ENCODE results near the gene KLHDC3. TPM values are rescaled to one million over a fixed set of nuclear protein-coding genes. Genes with fewer than 3 reads are reported as not detected.

The KLHDC3 gene
- total and polyA plus RNA-seq, 10 of the 15 experiments (the other 5 are each of a cell fraction or from before 2014, with no cell fraction given) = 2.4 to 102 (median 55.4) TPM

DNA sequence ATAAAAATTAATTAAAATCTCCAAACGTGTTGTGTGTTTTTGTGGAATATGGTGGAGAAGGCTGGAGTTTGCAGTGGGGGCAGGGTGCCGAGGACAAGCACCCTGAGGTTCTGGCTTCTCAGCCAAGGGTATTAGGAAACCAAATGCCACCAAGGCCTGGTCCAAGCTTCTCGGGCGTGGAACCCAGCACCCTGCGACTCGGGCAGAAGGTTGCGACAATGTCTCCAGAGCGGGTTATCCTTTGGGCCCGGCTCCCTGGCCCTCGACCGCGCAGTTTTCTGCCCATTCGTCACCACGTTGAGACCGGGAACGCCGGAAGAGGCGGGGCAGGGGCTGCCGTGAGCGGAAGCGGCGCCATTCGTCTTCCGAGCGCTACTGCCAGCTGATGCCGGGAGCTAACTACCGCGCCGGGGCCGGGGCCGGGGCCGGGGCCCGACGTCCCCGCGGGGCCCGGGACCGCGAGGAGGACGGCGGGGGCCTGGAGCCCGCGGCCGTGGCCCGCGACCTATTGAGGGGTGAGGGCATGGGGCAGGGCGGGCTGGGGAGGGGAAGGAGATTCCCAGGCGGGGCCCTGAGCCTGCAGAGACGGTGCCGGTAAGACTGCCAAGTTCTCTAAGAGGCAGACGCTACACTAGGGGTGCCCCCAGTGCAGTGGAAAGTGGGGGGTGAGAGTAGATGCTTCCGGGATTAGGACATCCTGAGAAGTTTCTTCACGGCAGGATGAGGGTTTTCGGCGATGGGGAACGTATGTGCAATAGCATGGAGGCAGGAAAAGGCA is 7.4 kb downstream of the KLHDC3 start, which contains the start of gene RRP36 (continued):
- TF ChIP-seq BHLHE40 (IDR thresholded peaks at IDR 0.05; ENCODE audit: borderline replicate concordance in 1 of 2, low read depth in 2 of 2, low read length in 1 of 2) = peak in 1 of 2 experiments; percentile 28; a peak in 1 of 4 replicates
- no peak for TF ChIP-seq BCLAF1 (IDR thresholded peaks at IDR 0.05)
- TF ChIP-seq PBX3 (IDR thresholded peaks at IDR 0.05; ENCODE audit: insufficient replicate concordance, low read depth, low read length) = peak; percentile 35
- TF ChIP-seq SMC3 (IDR thresholded peaks at IDR 0.05; ENCODE audit: borderline replicate concordance, low read length) = no peak; the same call in 1 of the 2 replicates
- TF ChIP-seq ESRRA (IDR thresholded peaks at IDR 0.05; ENCODE audit: low read length) = 0 out of 2 replicates have a peak, but pooled peaks have one; percentile 27
- peak; percentile 23; the same call in 1 of the 2 replicates for TF ChIP-seq NR2C1 (IDR thresholded peaks at IDR 0.05)
- peak; percentile 86; the same call in 1 of the 2 replicates for TF ChIP-seq POLR2AphosphoS2 (IDR thresholded peaks at IDR 0.05; ENCODE audit: low read depth, low read length)
- TF ChIP-seq HCFC1 (IDR thresholded peaks at IDR 0.05; ENCODE audit: low read length) = no peak; the same call in none of the 2 replicates
- TF ChIP-seq PAX8 (IDR thresholded peaks at IDR 0.05) = no peak
- peak; percentile 94 for TF ChIP-seq YY1 (IDR thresholded peaks at IDR 0.05; ENCODE audit: low read depth, low read length)
- no peak for TF ChIP-seq SREBF2 (IDR thresholded peaks at IDR 0.05; ENCODE audit: low read length)
- peak; percentile 56 for TF ChIP-seq BCL3 (IDR thresholded peaks at IDR 0.05; ENCODE audit: borderline replicate concordance, insufficient read depth, low read depth, low read length, poor library complexity, severe bottlenecking)
- TF ChIP-seq ZNF207 (IDR thresholded peaks at IDR 0.05; ENCODE audit: borderline replicate concordance) = 0 out of 2 replicates have a peak, but pooled peaks have one; percentile 23
- no peak for TF ChIP-seq SPI1 (IDR thresholded peaks at IDR 0.05; ENCODE audit: borderline replicate concordance, insufficient read depth, low read depth, low read length)
- no peak for TF ChIP-seq NFYA (IDR thresholded peaks at IDR 0.05; ENCODE audit: borderline replicate concordance, low read depth, low read length)
- TF ChIP-seq ZNF687 (IDR thresholded peaks at IDR 0.05) = peak; percentile 81
- TF ChIP-seq, protein P1, sequence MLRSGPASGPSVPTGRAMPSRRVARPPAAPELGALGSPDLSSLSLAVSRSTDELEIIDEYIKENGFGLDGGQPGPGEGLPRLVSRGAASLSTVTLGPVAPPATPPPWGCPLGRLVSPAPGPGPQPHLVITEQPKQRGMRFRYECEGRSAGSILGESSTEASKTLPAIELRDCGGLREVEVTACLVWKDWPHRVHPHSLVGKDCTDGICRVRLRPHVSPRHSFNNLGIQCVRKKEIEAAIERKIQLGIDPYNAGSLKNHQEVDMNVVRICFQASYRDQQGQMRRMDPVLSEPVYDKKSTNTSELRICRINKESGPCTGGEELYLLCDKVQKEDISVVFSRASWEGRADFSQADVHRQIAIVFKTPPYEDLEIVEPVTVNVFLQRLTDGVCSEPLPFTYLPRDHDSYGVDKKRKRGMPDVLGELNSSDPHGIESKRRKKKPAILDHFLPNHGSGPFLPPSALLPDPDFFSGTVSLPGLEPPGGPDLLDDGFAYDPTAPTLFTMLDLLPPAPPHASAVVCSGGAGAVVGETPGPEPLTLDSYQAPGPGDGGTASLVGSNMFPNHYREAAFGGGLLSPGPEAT (IDR thresholded peaks at IDR 0.05; ENCODE audit: low read depth) = no peak

Measured in GM12878 (cell line).